ENCODE measurements around the gene BMPR1A. TPM values are rescaled to one million over a fixed set of nuclear protein-coding genes. Genes with fewer than 3 reads are reported as not detected.
"Not testable (repeated sequence)": the region's sequence is repeated elsewhere in the genome, so short reads cannot be mapped to it uniquely, and the experiment has no call there.

BMPR1A gene
- total and polyA plus RNA-seq, 2 experiments from 2014 or later, result 14.2 to 82.5 TPM

- TF ChIP-seq ZNF462 (CRISPR knock-in tag; IDR thresholded peaks at IDR 0.05) (no peak), JUNB (IDR thresholded peaks at IDR 0.05; ENCODE audit: unreplicated experiment) (no peak), NANOG (IDR thresholded peaks at IDR 0.05; ENCODE audit: borderline replicate concordance) (no peak), POLR2AphosphoS5 (IDR thresholded peaks at IDR 0.05; ENCODE audit: low read depth) (no peak), EZH2 (IDR thresholded peaks at IDR 0.05; ENCODE audit: low read depth, unreplicated experiment) (no peak), EZH2phosphoT487 (IDR thresholded peaks at IDR 0.05; ENCODE audit: unreplicated experiment) (no peak), ZNF331 (CRISPR knock-in tag; IDR thresholded peaks at IDR 0.05; ENCODE audit: low read depth) (no peak), ETS1 (IDR thresholded peaks at IDR 0.05) (no peak), CREB1 (CRISPR knock-in tag; IDR thresholded peaks at IDR 0.05; ENCODE audit: low read depth) (no peak), ZNF114 (CRISPR knock-in tag; IDR thresholded peaks at IDR 0.05) (no peak), STAT1 (IDR thresholded peaks at IDR 0.05; ENCODE audit: unreplicated experiment) (no peak)
These were observed 195.7 kb downstream of the BMPR1A start (continued) for GRCh38 chr10:86952106-86952505.

GRCh38 chr10:86952697-86953096 is 196.3 kb downstream of the BMPR1A start:
- peaks cover 38% of the 10 kb centered on the region for H3K9me3 Mint-ChIP-seq
- H3K27me3 Mint-ChIP-seq (ENCODE audit: insufficient read depth, low read depth, poor library complexity), result peaks cover 23% of the 10 kb centered on the region
- not testable (repeated sequence) for H3K4me3 Mint-ChIP-seq

More at GRCh38 chr10:86952697-86953096, 196.3 kb downstream of the BMPR1A start:
- peaks cover 15% of the 10 kb centered on the region for H3F3A ChIP-seq (replicated peaks; ENCODE audit: low read depth)
- Mint-ChIP-seq H3K36me3 (ENCODE audit: low read depth) (peaks cover 44% of the 10 kb centered on the region), H3K4me1 (peaks cover 48% of the 10 kb centered on the region)
- not testable (repeated sequence) for DNase-seq (ENCODE audit: low spot score); H3K4me2 ChIP-seq; H3K27ac Mint-ChIP-seq; H3K27me3 ChIP-seq (ENCODE audit: insufficient read depth); H3K9me2 ChIP-seq (ENCODE audit: insufficient read depth); H3K27ac ChIP-seq (ENCODE audit: low read depth); H4K20me1 ChIP-seq (replicated peaks; ENCODE audit: insufficient read depth); H3K79me2 ChIP-seq (replicated peaks; ENCODE audit: insufficient read depth); ATAC-seq; H3K4me3 ChIP-seq; H2AFZ ChIP-seq
- peaks cover 14% of the 10 kb centered on the region; the same call in 1 of the 2 replicates for H3K36me3 ChIP-seq (ENCODE audit: insufficient read depth)
- peaks cover 46% of the 10 kb centered on the region for H3K4me1 ChIP-seq (ENCODE audit: insufficient read depth)
